ENCODE results near the gene VASN.

Gene VASN

DNA sequence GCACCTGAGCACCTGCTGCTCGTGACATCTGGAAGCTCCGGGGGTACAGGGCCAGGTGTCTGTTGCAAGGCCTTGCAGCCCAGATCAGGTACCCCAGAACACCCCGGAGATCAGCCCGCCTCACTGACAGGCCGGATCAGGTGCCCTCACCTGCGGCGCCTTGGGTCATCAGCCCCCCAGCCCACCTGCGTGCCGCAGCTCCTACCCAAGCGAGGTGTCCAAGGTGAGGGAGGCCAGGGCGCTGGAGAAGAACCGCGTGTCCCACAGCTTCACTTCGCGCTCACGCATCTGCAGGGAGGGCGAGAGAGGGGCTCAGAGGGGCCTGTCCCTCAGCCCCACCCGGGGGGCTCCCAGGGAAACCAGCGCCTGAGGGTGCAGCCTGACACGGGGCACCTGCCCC lies 16.1 kb downstream of the VASN start:
- TF ChIP-seq CTCF (IDR thresholded peaks at IDR 0.05; ENCODE audit: control insufficient read depth, extremely low read depth, insufficient read depth): no peak
- no peak overlapping the region for H3K4me3 ChIP-seq (ENCODE audit: low read depth, low read length)
- DNase-seq (ENCODE audit: low read depth): no peak

GRCh38 chr16:4388271-4389021 lies 16.8 kb downstream of the VASN start:
- no peak for DNase-seq (ENCODE audit: low read depth)
- H3K4me3 ChIP-seq (ENCODE audit: low read depth, low read length): no peak overlapping the region
- TF ChIP-seq CTCF (IDR thresholded peaks at IDR 0.05; ENCODE audit: control insufficient read depth, extremely low read depth, insufficient read depth): no peak

DNA sequence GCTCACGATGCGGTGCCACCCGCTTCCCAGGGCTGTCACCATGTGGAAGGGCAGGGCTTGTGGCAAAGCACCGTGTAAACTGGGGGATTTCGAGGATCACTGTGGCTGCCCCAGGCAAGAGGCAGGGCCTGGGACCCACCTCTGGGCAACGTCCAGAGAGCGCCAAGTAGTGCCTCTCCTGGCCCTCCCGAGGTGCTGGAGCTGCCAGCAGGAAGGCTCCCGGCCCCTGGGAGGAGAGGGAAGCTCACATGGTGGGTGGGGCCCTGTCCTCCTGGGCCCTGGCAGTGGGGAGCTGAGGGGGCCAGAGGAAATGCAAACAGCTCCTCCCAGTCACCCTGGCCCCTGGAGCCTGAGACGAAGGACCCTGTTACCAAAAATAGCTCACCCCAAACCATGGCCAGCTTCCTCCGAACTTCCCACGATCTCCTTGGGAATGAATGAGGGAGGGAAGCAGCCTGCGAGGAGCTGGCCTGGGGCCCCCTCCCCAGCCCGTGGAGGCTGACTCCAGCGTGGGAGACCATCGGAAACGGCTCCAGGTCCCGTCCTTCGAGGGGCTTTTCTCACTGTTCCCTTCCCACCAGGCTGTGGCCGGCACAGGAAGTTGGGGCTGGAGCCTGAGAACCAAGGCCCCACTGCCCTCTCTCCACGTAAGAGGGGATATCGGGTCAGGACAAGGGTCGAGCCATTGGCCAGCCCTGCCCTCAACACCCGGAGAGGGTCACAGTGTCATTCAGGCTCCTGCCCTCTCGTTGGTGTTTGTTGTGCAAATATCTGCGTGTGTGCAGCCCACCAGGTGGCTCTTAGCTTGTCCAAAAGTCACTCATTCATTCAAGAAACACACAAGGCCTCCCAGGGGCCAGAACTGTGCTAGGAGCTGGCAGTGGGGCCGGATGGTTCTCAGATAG lies 17.7 kb downstream of the VASN start:
- no peak overlapping the region for H3K4me3 ChIP-seq (ENCODE audit: low read depth, low read length)
- DNase-seq (ENCODE audit: low read depth): no peak
- 0 out of 2 replicates have a peak, but pooled peaks have one; percentile 3 for TF ChIP-seq CTCF (IDR thresholded peaks at IDR 0.05; ENCODE audit: control insufficient read depth, extremely low read depth, insufficient read depth)

- DNase-seq (ENCODE audit: low read depth): no peak
- no peak overlapping the region for H3K4me3 ChIP-seq (ENCODE audit: low read depth, low read length)
- no peak for TF ChIP-seq CTCF (IDR thresholded peaks at IDR 0.05; ENCODE audit: control insufficient read depth, extremely low read depth, insufficient read depth)
These were observed 18.9 kb downstream of the VASN start for GRCh38 chr16:4390266-4391260.

DNA sequence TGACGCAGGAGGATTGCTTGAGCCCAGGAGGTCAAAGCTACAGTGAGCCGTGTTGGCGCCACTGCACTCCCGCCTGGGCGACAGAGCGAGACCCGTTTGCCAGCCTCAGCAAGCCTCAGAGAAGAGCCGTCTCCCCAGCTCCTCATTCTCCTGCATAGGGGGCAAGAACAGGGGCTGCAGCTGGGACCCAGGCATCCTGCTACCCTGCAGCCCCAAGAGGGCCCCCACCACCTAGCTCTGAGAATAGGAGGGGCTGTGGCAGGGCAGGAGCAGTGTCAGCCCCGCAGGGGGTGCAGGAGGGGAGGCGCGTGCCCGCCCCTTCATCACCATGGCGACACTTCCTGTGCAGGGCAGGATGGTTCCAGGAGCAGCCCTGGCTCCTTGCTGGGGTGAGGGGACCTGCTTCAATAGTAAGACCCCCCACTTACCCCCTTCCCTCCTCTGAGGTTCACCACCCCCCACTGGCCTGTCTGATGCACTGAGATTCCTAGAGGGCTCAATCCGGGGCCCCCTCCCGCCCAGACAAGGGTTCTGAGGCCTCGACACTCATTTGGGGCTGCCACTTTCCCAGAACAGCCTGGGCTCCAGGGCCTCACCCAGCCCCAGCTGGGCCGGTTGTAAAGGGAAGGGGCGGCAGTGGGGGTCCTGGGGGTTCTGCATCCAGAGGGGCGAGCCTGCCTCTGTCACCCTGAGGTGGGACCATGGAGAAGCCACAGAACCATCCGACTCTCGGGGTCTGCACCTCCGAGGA lies 20.2 kb downstream of the VASN start:
- no peak overlapping the region for H3K4me3 ChIP-seq (ENCODE audit: low read depth, low read length)
- DNase-seq (ENCODE audit: low read depth): no peak

More for the DNA sequence above, 20.2 kb downstream of the VASN start:
- TF ChIP-seq CTCF (IDR thresholded peaks at IDR 0.05; ENCODE audit: control insufficient read depth, extremely low read depth, insufficient read depth): no peak

All from LNCaP clone FGC (cell line).